HepG2 (cell line): ENCODE data around the gene MBTD1. TPM values are rescaled to one million over a fixed set of nuclear protein-coding genes. Genes with fewer than 3 reads are reported as not detected.

ENCODE experiments used
- CHD4 ChIP-seq: fragments of 200-600 bp; sonication (generic); IDR thresholded peaks from 2 replicates; pipeline ENCODE4 v1.7.0; 2017; ENCODE audit warnings: mild to moderate bottlenecking, low read length, borderline replicate concordance
- GATAD1 ChIP-seq: IDR thresholded peaks from 2 replicates; pipeline ENCODE4 v1.6.1; 2016; ENCODE audit warnings: missing genetic modification reagents, missing compliant biosample characterization
- JDP2 ChIP-seq: sonication (generic); formaldehyde crosslinking; IDR thresholded peaks from 2 replicates; pipeline ENCODE4 v1.8.1; 2022; ENCODE audit warnings: missing genetic modification reagents, borderline replicate concordance
- JUND ChIP-seq: sonication (generic); formaldehyde crosslinking; IDR thresholded peaks from 2 replicates; pipeline ENCODE4 v1.8.0; 2022; ENCODE audit warnings: mild to moderate bottlenecking, missing genetic modification reagents
- NR2C2 ChIP-seq: sonication (generic); formaldehyde crosslinking; IDR thresholded peaks from 2 replicates; pipeline ENCODE4 v1.4.0; 2020; ENCODE audit warnings: missing genetic modification reagents, mild to moderate bottlenecking, moderate library complexity, borderline replicate concordance
- POLR2G ChIP-seq: fragments of 200-400 bp; formaldehyde crosslinking; IDR thresholded peaks from 2 replicates; pipeline ENCODE4 v1.6.1; 2018; ENCODE audit warnings: mild to moderate bottlenecking, low read depth, low read length, moderate library complexity
- RXRA ChIP-seq: sonication (generic); formaldehyde crosslinking; IDR thresholded peaks from 2 replicates; pipeline ENCODE4 v1.5.1; 2020; ENCODE audit warnings: missing genetic modification reagents
- SMARCC2 ChIP-seq: fragments of 450-650 bp; IDR thresholded peaks from 2 replicates; pipeline ENCODE4 v1.6.1; 2017; ENCODE audit warnings: antibody characterized with exemption, mild to moderate bottlenecking
- SOX6 ChIP-seq, 2 experiments: fragments of 450-650 bp in 1 of 2; sonication (generic) in 1 of 2; formaldehyde crosslinking in 1 of 2; IDR thresholded peaks; 2 replicates each; pipeline versions ENCODE4 v1.4.0 to v1.6.1; 2017 to 2020; ENCODE audit warnings: antibody characterized with exemption in 1 of 2, mild to moderate bottlenecking in 1 of 2, missing genetic modification reagents in 1 of 2
- TBP ChIP-seq: sonication (generic); formaldehyde crosslinking; IDR thresholded peaks from 2 replicates; pipeline ENCODE4 v1.5.0; 2020; ENCODE audit warnings: missing genetic modification reagents
- TCF12 ChIP-seq, 2 experiments: fragments of 450-650 bp in 1 of 2; sonication (generic) in 1 of 2; formaldehyde crosslinking in 1 of 2; IDR thresholded peaks; 2 replicates each; pipeline versions ENCODE4 v1.6.1 to v1.8.0; 2017 to 2022; ENCODE audit warnings: antibody characterized with exemption in 1 of 2, mild to moderate bottlenecking in 1 of 2, missing genetic modification reagents in 1 of 2, moderate library complexity in 1 of 2
- TP53 ChIP-seq: sonication (generic); formaldehyde crosslinking; conservative IDR thresholded peaks from 2 replicates; pipeline ENCODE4 v1.4.0; 2020; ENCODE audit warnings: missing genetic modification reagents
- TSC22D2 ChIP-seq: sonication (generic); formaldehyde crosslinking; IDR thresholded peaks from 2 replicates; pipeline ENCODE4 v1.5.1; 2020; ENCODE audit warnings: missing genetic modification reagents, mild to moderate bottlenecking, borderline replicate concordance
- ZFP62 ChIP-seq: sonication (generic); formaldehyde crosslinking; IDR thresholded peaks from 2 replicates; pipeline ENCODE4 v1.4.0; 2020; ENCODE audit warnings: missing genetic modification reagents
- ZNF207 ChIP-seq: fragments of 450-650 bp; IDR thresholded peaks from 2 replicates; pipeline ENCODE4 v1.6.1; 2016; ENCODE audit warnings: antibody characterized with exemption, borderline replicate concordance
- ZNF256 ChIP-seq: sonication (generic); formaldehyde crosslinking; conservative IDR thresholded peaks from 2 replicates; pipeline ENCODE4 v1.4.0; 2020; ENCODE audit warnings: missing genetic modification reagents
- ZNF367 ChIP-seq: sonication (generic); formaldehyde crosslinking; IDR thresholded peaks from 2 replicates; pipeline ENCODE4 v1.4.0; 2020; ENCODE audit warnings: missing genetic modification reagents, borderline replicate concordance
- ZNF430 ChIP-seq: sonication (generic); formaldehyde crosslinking; IDR thresholded peaks from 2 replicates; pipeline ENCODE4 v1.9.0; 2021; ENCODE audit warnings: mild to moderate bottlenecking, missing genetic modification reagents
- ZNF446 ChIP-seq: sonication (generic); formaldehyde crosslinking; IDR thresholded peaks from 2 replicates; pipeline ENCODE4 v1.5.0; 2020; ENCODE audit warnings: mild to moderate bottlenecking, missing genetic modification reagents
- ZNF749 ChIP-seq: sonication (generic); formaldehyde crosslinking; IDR thresholded peaks from 2 replicates; pipeline ENCODE4 v1.8.0; 2022; ENCODE audit warnings: mild to moderate bottlenecking, missing genetic modification reagents, moderate library complexity, borderline replicate concordance
- ZNF777 ChIP-seq: sonication (generic); formaldehyde crosslinking; IDR thresholded peaks from 2 replicates; pipeline ENCODE4 v1.4.0; 2020; ENCODE audit warnings: missing genetic modification reagents
- ZNF850 ChIP-seq: sonication (generic); formaldehyde crosslinking; conservative IDR thresholded peaks from 2 replicates; pipeline ENCODE4 v1.9.0; 2021; ENCODE audit warnings: mild to moderate bottlenecking, missing genetic modification reagents
- polyA plus RNA-seq, 8 experiments: library from polyadenylated mRNA; depleted of rRNA in 3 of 8; stranded (reverse) in 7 of 8; unstranded in 1 of 8; fragments of >200 nt; fragmentation: Illumina TruSeq in 4 of 8; extraction: Trizol in 4 of 8; gene quantifications; 2 replicates each; pipeline versions ENCODE4 v1.2.1 to v1.2.3, GENCODE V29; 2011 to 2016; ENCODE audit warnings: low read depth in 4 of 8, missing spikeins in 1 of 8, mixed read lengths in 1 of 8; ENCODE audit not compliant: insufficient read depth in 1 of 8
- total RNA-seq, 5 experiments: library from RNA; depleted of rRNA; stranded (reverse); fragments of >200 nt; fragmentation: Illumina TruSeq; extraction: Trizol; gene quantifications; 2 replicates each; pipeline ENCODE4 v1.2.3, GENCODE V29; 2016; ENCODE audit warnings: low read depth in 1 of 5
- TF ChIP-seq, protein P1 (sequence below): sonication (generic); formaldehyde crosslinking; IDR thresholded peaks from 2 replicates; pipeline ENCODE4 v1.4.0; 2020; ENCODE audit warnings: missing genetic modification reagents, borderline replicate concordance
- TF ChIP-seq, protein P2 (sequence below): sonication (generic); formaldehyde crosslinking; IDR thresholded peaks from 2 replicates; pipeline ENCODE4 v1.5.0; 2020; ENCODE audit warnings: missing genetic modification reagents
- TF ChIP-seq, protein P3 (sequence below): IDR thresholded peaks from 2 replicates; pipeline ENCODE4 v1.6.1; 2016; ENCODE audit warnings: missing genetic modification reagents, missing compliant biosample characterization

MBTD1 gene
- total and polyA plus RNA-seq, 2 of the 13 experiments (the other 11 are each of a cell fraction or from before 2014, with no cell fraction given), result 20.9 TPM

DNA sequence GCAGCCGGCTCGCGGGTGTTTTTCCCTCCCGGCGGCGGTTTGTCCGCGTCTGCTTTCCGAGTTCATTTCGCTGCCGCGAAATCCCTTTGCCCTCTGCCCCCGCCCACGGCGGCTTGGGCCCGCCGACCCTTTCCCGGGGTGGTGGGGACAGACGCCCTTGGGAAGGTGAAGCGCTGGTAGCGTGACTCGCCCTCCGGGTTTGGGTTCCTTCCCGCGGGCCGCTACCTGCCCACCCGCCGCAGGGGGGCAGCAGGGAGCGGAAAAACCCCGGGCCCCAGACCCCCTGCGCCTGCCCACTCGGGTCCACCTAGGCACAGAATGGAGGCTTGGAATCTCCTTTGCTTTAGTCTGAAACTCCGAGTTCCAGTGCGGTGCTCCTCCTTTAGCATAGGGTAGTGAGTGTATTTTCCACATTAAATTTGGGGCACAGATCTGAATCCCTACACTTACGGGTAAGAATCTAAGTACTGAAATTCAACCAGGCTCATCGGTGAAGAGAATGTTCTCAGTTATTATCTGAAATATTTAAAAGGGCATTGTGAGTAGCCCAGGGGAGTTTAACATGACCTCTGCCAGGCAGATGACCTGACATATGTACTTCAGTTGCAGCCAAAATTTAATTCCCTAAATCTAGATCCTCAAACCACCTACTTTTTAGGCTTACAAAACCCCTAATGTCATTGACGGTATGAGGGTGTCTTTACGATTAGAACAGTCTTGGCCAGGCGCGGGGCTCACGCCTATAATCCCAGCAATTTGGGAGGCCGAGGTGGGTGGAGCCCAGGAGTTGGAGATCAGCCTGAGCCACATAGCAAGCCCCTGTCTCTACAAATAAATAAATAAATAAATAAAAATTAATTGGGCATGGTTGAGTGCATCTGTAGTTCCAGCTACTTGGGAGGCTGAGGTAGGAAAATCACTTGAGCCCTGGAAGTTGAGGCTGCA is 92.6 kb downstream of the MBTD1 start (continued):
- TF ChIP-seq, protein P1, sequence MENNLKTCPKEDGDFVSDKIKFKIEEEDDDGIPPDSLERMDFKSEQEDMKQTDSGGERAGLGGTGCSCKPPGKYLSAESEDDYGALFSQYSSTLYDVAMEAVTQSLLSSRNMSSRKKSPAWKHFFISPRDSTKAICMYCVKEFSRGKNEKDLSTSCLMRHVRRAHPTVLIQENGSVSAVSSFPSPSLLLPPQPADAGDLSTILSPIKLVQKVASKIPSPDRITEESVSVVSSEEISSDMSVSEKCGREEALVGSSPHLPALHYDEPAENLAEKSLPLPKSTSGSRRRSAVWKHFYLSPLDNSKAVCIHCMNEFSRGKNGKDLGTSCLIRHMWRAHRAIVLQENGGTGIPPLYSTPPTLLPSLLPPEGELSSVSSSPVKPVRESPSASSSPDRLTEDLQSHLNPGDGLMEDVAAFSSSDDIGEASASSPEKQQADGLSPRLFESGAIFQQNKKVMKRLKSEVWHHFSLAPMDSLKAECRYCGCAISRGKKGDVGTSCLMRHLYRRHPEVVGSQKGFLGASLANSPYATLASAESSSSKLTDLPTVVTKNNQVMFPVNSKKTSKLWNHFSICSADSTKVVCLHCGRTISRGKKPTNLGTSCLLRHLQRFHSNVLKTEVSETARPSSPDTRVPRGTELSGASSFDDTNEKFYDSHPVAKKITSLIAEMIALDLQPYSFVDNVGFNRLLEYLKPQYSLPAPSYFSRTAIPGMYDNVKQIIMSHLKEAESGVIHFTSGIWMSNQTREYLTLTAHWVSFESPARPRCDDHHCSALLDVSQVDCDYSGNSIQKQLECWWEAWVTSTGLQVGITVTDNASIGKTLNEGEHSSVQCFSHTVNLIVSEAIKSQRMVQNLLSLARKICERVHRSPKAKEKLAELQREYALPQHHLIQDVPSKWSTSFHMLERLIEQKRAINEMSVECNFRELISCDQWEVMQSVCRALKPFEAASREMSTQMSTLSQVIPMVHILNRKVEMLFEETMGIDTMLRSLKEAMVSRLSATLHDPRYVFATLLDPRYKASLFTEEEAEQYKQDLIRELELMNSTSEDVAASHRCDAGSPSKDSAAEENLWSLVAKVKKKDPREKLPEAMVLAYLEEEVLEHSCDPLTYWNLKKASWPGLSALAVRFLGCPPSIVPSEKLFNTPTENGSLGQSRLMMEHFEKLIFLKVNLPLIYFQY (CRISPR knock-in tag), result peak; percentile 89; the same call in 1 of the 2 replicates
- TF ChIP-seq TSC22D2 (CRISPR knock-in tag) (0 out of 2 replicates have a peak, but pooled peaks have one; percentile 37), ZNF749 (CRISPR knock-in tag) (no peak), ZNF777 (CRISPR knock-in tag) (no peak), TP53 (CRISPR knock-in tag) (0 out of 2 replicates have a peak, but pooled peaks have one; percentile 13), GATAD1 (CRISPR knock-in tag) (peak; percentile 28; the same call in 1 of the 2 replicates), SMARCC2 (no peak), TBP (CRISPR knock-in tag) (no peak), ZNF256 (CRISPR knock-in tag) (peak; percentile 59; the same call in 1 of the 2 replicates), TCF12 (IDR thresholded peaks at IDR 0.05) (no peak), TCF12 (CRISPR knock-in tag; IDR thresholded peaks at IDR 0.05) (no peak), ZNF367 (no peak), SOX6 (IDR thresholded peaks at IDR 0.05) (no peak), SOX6 (CRISPR knock-in tag; IDR thresholded peaks at IDR 0.05) (0 out of 2 replicates have a peak, but pooled peaks have one; percentile 22), JUND (CRISPR knock-in tag) (no peak), ZNF446 (CRISPR knock-in tag) (no peak), ZFP62 (CRISPR knock-in tag) (no peak), JDP2 (no peak), ZNF850 (CRISPR knock-in tag) (no peak; the same call in 1 of the 2 replicates), ZNF430 (no peak), RXRA (CRISPR knock-in tag) (no peak; the same call in 1 of the 2 replicates), POLR2G (no peak), ZNF207 (no peak), CHD4 (no peak), NR2C2 (no peak)
- TF ChIP-seq, protein P2, sequence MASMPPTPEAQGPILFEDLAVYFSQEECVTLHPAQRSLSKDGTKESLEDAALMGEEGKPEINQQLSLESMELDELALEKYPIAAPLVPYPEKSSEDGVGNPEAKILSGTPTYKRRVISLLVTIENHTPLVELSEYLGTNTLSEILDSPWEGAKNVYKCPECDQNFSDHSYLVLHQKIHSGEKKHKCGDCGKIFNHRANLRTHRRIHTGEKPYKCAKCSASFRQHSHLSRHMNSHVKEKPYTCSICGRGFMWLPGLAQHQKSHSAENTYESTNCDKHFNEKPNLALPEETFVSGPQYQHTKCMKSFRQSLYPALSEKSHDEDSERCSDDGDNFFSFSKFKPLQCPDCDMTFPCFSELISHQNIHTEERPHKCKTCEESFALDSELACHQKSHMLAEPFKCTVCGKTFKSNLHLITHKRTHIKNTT (CRISPR knock-in tag), result no peak
- TF ChIP-seq, protein P3, sequence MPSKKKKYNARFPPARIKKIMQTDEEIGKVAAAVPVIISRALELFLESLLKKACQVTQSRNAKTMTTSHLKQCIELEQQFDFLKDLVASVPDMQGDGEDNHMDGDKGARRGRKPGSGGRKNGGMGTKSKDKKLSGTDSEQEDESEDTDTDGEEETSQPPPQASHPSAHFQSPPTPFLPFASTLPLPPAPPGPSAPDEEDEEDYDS, result no peak
